Adrenal gland (tissue), 12 donors: ENCODE results near the gene RAD51B. TPM values are rescaled to one million over a fixed set of nuclear protein-coding genes. Genes with fewer than 3 reads are reported as not detected.
"Not testable (repeated sequence)": the region's sequence is repeated elsewhere in the genome, so short reads cannot be mapped to it uniquely, and the experiment has no call there.

Experiments
- DNase-seq, 7 donors: peaks; one replicate each; pipeline ENCODE4 v3.0.0-alpha.2; 2019 to 2020
- H3K27ac ChIP-seq, 5 donors: fragments of 200-600 bp; sonication (generic) in 4 of 5; 1 replicate in 3 of 5; 2 replicates in 2 of 5; pipeline versions ENCODE4 v1.5.1 to v1.8.0; 2016 to 2020; ENCODE audit warnings: mild to moderate bottlenecking in 1 of 5
- H3K27me3 ChIP-seq: fragments of 200-600 bp; 2 replicates; pipeline ENCODE4 v1.8.0; 2021
- H3K36me3 ChIP-seq, 2 donors: fragments of 200-600 bp; replicated peaks in 1 of 2; 1 replicate in 1 of 2; 2 replicates in 1 of 2; pipeline versions ENCODE4 v1.5.1 to v1.8.0; 2018 to 2022
- H3K4me1 ChIP-seq, 2 donors: fragments of 200-600 bp; replicated peaks in 1 of 2; 1 replicate in 1 of 2; 2 replicates in 1 of 2; pipeline versions ENCODE4 v1.5.1 to v1.8.0; 2018 to 2021
- H3K4me3 ChIP-seq, 4 donors: fragments of 200-600 bp; sonication (generic) in 3 of 4; one replicate each; pipeline ENCODE4 v1.5.1; 2016 to 2018
- H3K9me3 ChIP-seq, 3 donors: fragments of 200-600 bp; sonication (generic) in 1 of 3; replicated peaks in 1 of 3; 1 replicate in 2 of 3; 2 replicates in 1 of 3; pipeline versions ENCODE4 v1.5.1 to v1.8.0; 2016 to 2021
- CTCF ChIP-seq, 6 experiments: fragments of 450-650 bp in 4 of 6; fragments of 200-600 bp in 2 of 6; sonication (generic) in 1 of 6; IDR thresholded peaks; 1 replicate in 5 of 6; 2 replicates in 1 of 6; pipeline versions ENCODE4 v1.5.1 to v1.8.0; 2016 to 2021; ENCODE audit warnings: antibody characterized with exemption in 6 of 6, mild to moderate bottlenecking in 2 of 6, moderate library complexity in 1 of 6
- POLR2A ChIP-seq, 2 donors: fragments of 450-650 bp; IDR thresholded peaks; one replicate each; pipeline ENCODE4 v1.6.1; 2017; ENCODE audit warnings: antibody characterized with exemption in 2 of 2, mild to moderate bottlenecking in 2 of 2, moderate library complexity in 1 of 2
- WGBS, 4 donors: extraction: QIAGEN DNeasy Blood & Tissue Kit in 2 of 4; methylation state at CpG; one replicate each; pipeline versions ENCODE4 v1.1.5 to v1.1.7; 2013 to 2017; 5-methylcytosine and 5-hydroxymethylcytosine counted together
- intact Hi-C, 2 donors: fragments of 100-400 bp; cut with DNase I; formaldehyde crosslinking; loops; one replicate each; pipeline versions ENCODE4 v1.14.1 to v1.15.0; 2022 to 2023
- polyA plus RNA-seq, 3 donors: library from polyadenylated mRNA; stranded (reverse); fragments of 200-250 nt in 2 of 3; fragments of 350-450 nt in 1 of 3; fragmentation: Illumina TruSeq in 1 of 3; extraction: RNeasy Lipid Tissue Mini Kit (QIAGEN cat#74804) in 1 of 3; gene quantifications; one replicate each; pipeline ENCODE4 v1.2.3, GENCODE V29; 2013 to 2014
- total RNA-seq, 9 donors: library from RNA; depleted of rRNA in 4 of 9; stranded (reverse); fragments of >200 nt in 4 of 9; fragments of 120-200 nt in 1 of 9; fragmentation: NEBNext Ultra II Directional in 1 of 9; extraction: Animal tissue kit (Norgen Biotek cat#: 25700) in 1 of 9; gene quantifications; one replicate each; pipeline versions ENCODE4 v1.1.0 to v1.2.4, GENCODE V29; 2013 to 2023
- donor health status: healthy with polysubstance abuse.
- donor health status: Bipolar disorder and iron deficiency.
- donor health status: DM: yes; HTN: yes; CAD: no.
- donor health status: DM: no; HTN: no; CAD: no.
- donor health status: DM: no; HTN: no; CAD: no.
- donor health status: DM: yes; HTN: yes; CAD: no.

RAD51B gene
- total and polyA plus RNA-seq, 12 donors = 2.3 to 24.6 (median 12.4) TPM

GRCh38 chr14:68219407-68219806 is 399.8 kb downstream of the RAD51B start:
- intact Hi-C loops = no loop called here
- whole genome bisulfite sequencing, 4 donors = 95 to 97% (median 96%) methylated on average over 7 of the region's 7 CpGs
- no peaks in the 10 kb centered on the region for H3K9me3 ChIP-seq

GRCh38 chr14:68221046-68221445 is 401.5 kb downstream of the RAD51B start:
- H3K9me3 ChIP-seq, H3K4me1 ChIP-seq, H3K36me3 ChIP-seq, H3K27ac ChIP-seq, H3K27me3 ChIP-seq, intact Hi-C loops, H3K4me3 ChIP-seq, DNase-seq: not testable (repeated sequence)
- 90 to 96% (median 94%) methylated on average over 2 of the region's 2 CpGs for WGBS, 4 donors

More at GRCh38 chr14:68219407-68219806, 399.8 kb downstream of the RAD51B start:
- no peak overlapping the region for H3K4me3 ChIP-seq
- no peaks in the 10 kb centered on the region for H3K36me3 ChIP-seq
- no peak for TF ChIP-seq POLR2A (IDR thresholded peaks at IDR 0.05)
- TF ChIP-seq CTCF (IDR thresholded peaks at IDR 0.05) = no peak
- no peak for DNase-seq
- no peak overlapping the region for H3K27ac ChIP-seq
- no peaks in the 10 kb centered on the region for H3K27me3 ChIP-seq
- H3K4me1 ChIP-seq = no peaks in the 10 kb centered on the region

GRCh38 chr14:68222154-68222553 is 402.6 kb downstream of the RAD51B start:
- 96 to 98% (median 96%) methylated on average over 4 of the region's 4 CpGs for WGBS, 4 donors
- intact Hi-C loops = no loop called here
- H3K9me3 ChIP-seq = no peaks in the 10 kb centered on the region

GRCh38 chr14:68222726-68223125 is 403.1 kb downstream of the RAD51B start:
- 95 to 97% (median 96%) methylated on average over 3 of the region's 3 CpGs for WGBS, 4 donors
- Histone ChIP-seq H3K27ac (no peak overlapping the region), H3K36me3 (no peaks in the 10 kb centered on the region), H3K4me3 (no peak overlapping the region), H3K27me3 (no peaks in the 10 kb centered on the region), H3K9me3 (no peaks in the 10 kb centered on the region), H3K4me1 (no peaks in the 10 kb centered on the region)
- DNase-seq = no peak
- intact Hi-C loops = no loop called here
- no peak for TF ChIP-seq POLR2A (IDR thresholded peaks at IDR 0.05)
- no peak for TF ChIP-seq CTCF (IDR thresholded peaks at IDR 0.05)

More at GRCh38 chr14:68222154-68222553, 402.6 kb downstream of the RAD51B start:
- no peak for DNase-seq
- Histone ChIP-seq H3K4me1 (no peaks in the 10 kb centered on the region), H3K4me3 (no peak overlapping the region), H3K36me3 (no peaks in the 10 kb centered on the region), H3K27ac (no peak overlapping the region), H3K27me3 (no peaks in the 10 kb centered on the region)
- TF ChIP-seq POLR2A (IDR thresholded peaks at IDR 0.05) (no peak), CTCF (IDR thresholded peaks at IDR 0.05) (no peak)

GRCh38 chr14:68223631-68224030 is 404.1 kb downstream of the RAD51B start:
- Histone ChIP-seq H3K4me1 (no peaks in the 10 kb centered on the region), H3K4me3 (no peak overlapping the region), H3K36me3 (no peaks in the 10 kb centered on the region), H3K9me3 (no peaks in the 10 kb centered on the region), H3K27me3 (no peaks in the 10 kb centered on the region), H3K27ac (no peak overlapping the region)
- no peak for DNase-seq
- no peak for TF ChIP-seq CTCF (IDR thresholded peaks at IDR 0.05)
- TF ChIP-seq POLR2A (IDR thresholded peaks at IDR 0.05) = no peak
- intact Hi-C loops = no loop called here
